HS-5 (cell line): Measurements from ENCODE around the gene SEMA3F.

Experiments used
- DNase-seq: peaks from one replicate; pipeline ENCODE4 v3.0.0-alpha.2; 2012; ENCODE audit warnings: low read depth

SEMA3F gene

GRCh38 chr3:50235716-50236483, 80.8 kb downstream of the SEMA3F start, which contains the start of gene GNAI2:
TSS of gene GNAI2 (plus strand) at chr3:50236204. CDS start at chr3:50236336, 132 bp downstream.
- DNase-seq: peak; percentile 89

- no peak for DNase-seq
These were observed 81.5 kb downstream of the SEMA3F start for GRCh38 chr3:50236484-50237132.

GRCh38 chr3:50237133-50237651, 82.1 kb downstream of the SEMA3F start:
- no peak for DNase-seq

- DNase-seq: no peak
These were observed 82.8 kb downstream of the SEMA3F start for GRCh38 chr3:50237754-50238548.

GRCh38 chr3:50238549-50239026, 83.5 kb downstream of the SEMA3F start:
- no peak for DNase-seq
